WTC11 (cell line): ENCODE measurements around the gene PHOSPHO1. TPM values are rescaled to one million over a fixed set of nuclear protein-coding genes. Genes with fewer than 3 reads are reported as not detected.

Experiments
- ATAC-seq: fragments of 200-7000 bp; cut with Tn5 transposase; 2 replicates; pipeline ENCODE4 v1.10.0; 2021; ENCODE audit warnings: mild to moderate bottlenecking, moderate library complexity
- CTCF ChIA-PET: fragments of 300-600 bp; sonication (Branson Sonifier 250); formaldehyde crosslinking; loops from one replicate; lab custom pipeline; 2021; ENCODE audit warnings: antibody characterized with exemption; lab: Charles Lee
- POLR2A ChIA-PET: fragments of 350-600 bp; sonication (Branson Sonifier 250); formaldehyde crosslinking; loops from one replicate; lab custom pipeline; 2021; ENCODE audit warnings: antibody characterized with exemption; lab: Charles Lee
- DNase-seq: peaks from one replicate; pipeline ENCODE4 v3.0.0; 2021; ENCODE audit warnings: low spot score
- H3K27ac Mint-ChIP-seq: 2 replicates; pipeline ENCODE4 v1.8.0; 2021; ENCODE audit warnings: mixed read lengths
- H3K27me3 Mint-ChIP-seq: 2 replicates; pipeline ENCODE4 v1.8.0; 2021; ENCODE audit warnings: low read depth, mild to moderate bottlenecking, moderate library complexity, mixed read lengths
- H3K36me3 Mint-ChIP-seq: 2 replicates; pipeline ENCODE4 v1.8.0; 2021; ENCODE audit warnings: mixed read lengths
- H3K4me1 Mint-ChIP-seq: 2 replicates; pipeline ENCODE4 v1.8.0; 2022; ENCODE audit warnings: mixed read lengths
- H3K4me3 Mint-ChIP-seq: 2 replicates; pipeline ENCODE4 v1.8.0; 2021; ENCODE audit warnings: mild to moderate bottlenecking, moderate library complexity, mixed read lengths
- H3K9me3 Mint-ChIP-seq: 2 replicates; pipeline ENCODE4 v1.8.0; 2021; ENCODE audit warnings: mixed read lengths
- ATF1 ChIP-seq: sonication (generic); formaldehyde crosslinking; IDR thresholded peaks from 2 replicates; pipeline ENCODE4 v1.8.1; 2023; ENCODE audit warnings: mild to moderate bottlenecking, moderate library complexity, missing genetic modification reagents
- ELF4 ChIP-seq: sonication (generic); formaldehyde crosslinking; IDR thresholded peaks from 2 replicates; pipeline ENCODE4 v1.8.1; 2022; ENCODE audit warnings: low read depth, mild to moderate bottlenecking, moderate library complexity, missing genetic modification reagents
- FOXJ3 ChIP-seq: sonication (generic); formaldehyde crosslinking; IDR thresholded peaks from 2 replicates; pipeline ENCODE4 v1.9.0; 2021; ENCODE audit warnings: missing genetic modification reagents, mild to moderate bottlenecking, borderline replicate concordance
- FOXK1 ChIP-seq: sonication (generic); formaldehyde crosslinking; IDR thresholded peaks from 2 replicates; pipeline ENCODE4 v1.8.0; 2022; ENCODE audit warnings: mild to moderate bottlenecking, moderate library complexity, missing genetic modification reagents
- FOXP1 ChIP-seq: sonication (generic); formaldehyde crosslinking; IDR thresholded peaks from 2 replicates; pipeline ENCODE4 v1.8.0; 2022; ENCODE audit warnings: missing genetic modification reagents, mild to moderate bottlenecking, moderate library complexity, borderline replicate concordance
- GRHL2 ChIP-seq: fragments of 250-450 bp; sonication (Bioruptor Pico); IDR thresholded peaks from 2 replicates; pipeline ENCODE4 v1.8.0; 2022; ENCODE audit warnings: mild to moderate bottlenecking, moderate library complexity; ENCODE audit not compliant: insufficient replicate concordance, severe bottlenecking
- GTF2I ChIP-seq: fragments of 250-450 bp; sonication (Bioruptor Pico); conservative IDR thresholded peaks from 2 replicates; pipeline ENCODE4 v1.4.0; 2021; ENCODE audit warnings: mild to moderate bottlenecking
- HMGA2 ChIP-seq: fragments of 250-450 bp; sonication (Bioruptor Pico); IDR thresholded peaks from 2 replicates; pipeline ENCODE4 v1.4.0; 2021; ENCODE audit warnings: mild to moderate bottlenecking, moderate library complexity
- KAT7 ChIP-seq: sonication (generic); formaldehyde crosslinking; IDR thresholded peaks from 2 replicates; pipeline ENCODE4 v1.8.1; 2023; ENCODE audit warnings: missing genetic modification reagents, mild to moderate bottlenecking, borderline replicate concordance
- NFE2L1 ChIP-seq: sonication (generic); formaldehyde crosslinking; IDR thresholded peaks from 2 replicates; pipeline ENCODE4 v1.8.1; 2023; ENCODE audit warnings: missing genetic modification reagents
- SP1 ChIP-seq: sonication (generic); formaldehyde crosslinking; conservative IDR thresholded peaks from 2 replicates; pipeline ENCODE4 v1.8.1; 2022; ENCODE audit warnings: missing genetic modification reagents
- ZNF219 ChIP-seq: sonication (generic); formaldehyde crosslinking; IDR thresholded peaks from 2 replicates; pipeline ENCODE4 v1.8.0; 2023; ENCODE audit warnings: missing genetic modification reagents, mild to moderate bottlenecking, borderline replicate concordance
- ZNF423 ChIP-seq: fragments of 250-450 bp; sonication (Bioruptor Pico); IDR thresholded peaks from 2 replicates; pipeline ENCODE4 v2.1.2; 2022; ENCODE audit warnings: mild to moderate bottlenecking, moderate library complexity
- total RNA-seq: library from RNA; stranded (reverse); gene quantifications from 3 replicates; pipeline ENCODE4 v1.2.3, GENCODE V29; 2021
- TF ChIP-seq, protein P1 (sequence below): sonication (generic); formaldehyde crosslinking; IDR thresholded peaks from 2 replicates; pipeline ENCODE4 v1.8.1; 2023; ENCODE audit warnings: mild to moderate bottlenecking, missing genetic modification reagents, moderate library complexity
- TF ChIP-seq, protein P2 (sequence below): sonication (generic); formaldehyde crosslinking; IDR thresholded peaks from 2 replicates; pipeline ENCODE4 v1.8.1; 2023; ENCODE audit warnings: mild to moderate bottlenecking, missing genetic modification reagents, borderline replicate concordance
- TF ChIP-seq, protein P3 (sequence below): sonication (generic); formaldehyde crosslinking; IDR thresholded peaks from 2 replicates; pipeline ENCODE4 v1.8.1; 2023; ENCODE audit warnings: mild to moderate bottlenecking, missing genetic modification reagents
- TF ChIP-seq, protein P4 (sequence below): sonication (generic); formaldehyde crosslinking; IDR thresholded peaks from 2 replicates; pipeline ENCODE4 v1.8.1; 2023; ENCODE audit warnings: mild to moderate bottlenecking, moderate library complexity, missing genetic modification reagents

PHOSPHO1 gene
- total RNA-seq, 1 experiment from 2014 or later, result 0.81 TPM

DNA sequence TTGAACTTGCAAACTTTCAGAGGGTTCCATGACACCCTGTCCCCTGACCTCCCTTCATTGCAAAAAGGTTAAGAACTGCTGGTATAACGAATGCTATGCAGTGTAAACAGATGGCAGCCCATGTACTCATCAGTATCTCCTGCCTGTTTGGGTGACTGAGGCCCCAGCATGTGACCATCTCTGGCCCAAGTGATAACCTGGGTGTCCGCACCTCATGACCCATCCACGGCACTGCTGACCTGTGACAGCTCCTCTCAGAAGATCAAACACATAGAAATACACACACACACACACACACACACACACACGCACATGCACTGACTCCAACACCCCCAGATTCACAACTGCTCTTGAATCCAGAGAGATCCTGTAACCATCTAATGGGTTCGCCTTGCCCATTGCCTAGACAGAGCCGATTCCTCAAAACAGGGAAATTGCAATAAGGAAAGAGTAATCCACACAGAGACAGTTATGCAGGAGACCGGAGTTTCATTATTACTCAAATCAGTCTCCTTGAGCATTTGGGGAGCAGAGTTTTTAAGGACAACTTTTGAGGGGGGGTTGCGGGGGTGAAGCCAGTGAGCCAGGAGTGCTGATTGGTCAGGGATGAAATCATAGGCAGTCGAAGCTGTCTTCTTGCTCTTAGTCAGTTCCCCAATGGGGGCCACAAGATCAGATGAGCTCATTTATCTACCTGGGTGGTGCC is 11.3 kb upstream of the PHOSPHO1 start (continued):
- TF ChIP-seq FOXP1, result no peak
- TF ChIP-seq, protein P1, sequence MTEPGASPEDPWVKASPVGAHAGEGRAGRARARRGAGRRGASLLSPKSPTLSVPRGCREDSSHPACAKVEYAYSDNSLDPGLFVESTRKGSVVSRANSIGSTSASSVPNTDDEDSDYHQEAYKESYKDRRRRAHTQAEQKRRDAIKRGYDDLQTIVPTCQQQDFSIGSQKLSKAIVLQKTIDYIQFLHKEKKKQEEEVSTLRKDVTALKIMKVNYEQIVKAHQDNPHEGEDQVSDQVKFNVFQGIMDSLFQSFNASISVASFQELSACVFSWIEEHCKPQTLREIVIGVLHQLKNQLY (CRISPR knock-in tag), result no peak
- TF ChIP-seq FOXK1 (CRISPR knock-in tag), result no peak
- TF ChIP-seq ELF4 (CRISPR knock-in tag), result no peak

DNA sequence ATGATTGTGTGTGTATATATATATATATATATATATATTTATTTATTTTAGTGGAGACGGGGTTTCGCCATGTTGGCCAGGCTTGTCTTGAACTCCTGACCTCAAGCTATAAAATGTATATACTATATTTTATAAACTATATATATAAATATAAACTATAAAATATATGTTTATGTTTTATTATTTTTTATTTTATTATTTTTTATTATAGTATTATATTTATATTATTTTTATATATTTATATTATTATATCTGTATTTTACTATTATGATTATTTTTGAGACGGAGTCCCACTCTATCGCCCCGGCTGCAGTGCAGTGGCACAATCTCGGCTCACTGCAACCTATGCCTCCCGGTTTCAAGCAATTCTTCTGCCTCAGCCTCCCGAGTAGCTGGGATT is 10.5 kb upstream of the PHOSPHO1 start:
- ATAC-seq, result no peak
- H3K27ac Mint-ChIP-seq, result no peak overlapping the region
- no peak overlapping the region for H3K4me3 Mint-ChIP-seq
- H3K4me1 Mint-ChIP-seq, result peaks cover 9% of the 10 kb centered on the region
- H3K9me3 Mint-ChIP-seq, result no peaks in the 10 kb centered on the region
- DNase-seq, result no peak
- ChIA-PET POLR2A (no interaction called here), CTCF (interaction anchor here (1.4 to 1.6 kb wide), 2 partner anchors 13 to 61 kb away, joined by 3 read pairs; no protein-coding TSS in a partner anchor)
- no peaks in the 10 kb centered on the region for H3K36me3 Mint-ChIP-seq
- TF ChIP-seq ZNF423 (CRISPR knock-in tag) (no peak), HMGA2 (CRISPR knock-in tag) (peak; percentile 98), ZNF219 (CRISPR knock-in tag) (no peak), FOXJ3 (no peak), ATF1 (CRISPR knock-in tag) (no peak), KAT7 (CRISPR knock-in tag) (no peak)
- TF ChIP-seq, protein P2, sequence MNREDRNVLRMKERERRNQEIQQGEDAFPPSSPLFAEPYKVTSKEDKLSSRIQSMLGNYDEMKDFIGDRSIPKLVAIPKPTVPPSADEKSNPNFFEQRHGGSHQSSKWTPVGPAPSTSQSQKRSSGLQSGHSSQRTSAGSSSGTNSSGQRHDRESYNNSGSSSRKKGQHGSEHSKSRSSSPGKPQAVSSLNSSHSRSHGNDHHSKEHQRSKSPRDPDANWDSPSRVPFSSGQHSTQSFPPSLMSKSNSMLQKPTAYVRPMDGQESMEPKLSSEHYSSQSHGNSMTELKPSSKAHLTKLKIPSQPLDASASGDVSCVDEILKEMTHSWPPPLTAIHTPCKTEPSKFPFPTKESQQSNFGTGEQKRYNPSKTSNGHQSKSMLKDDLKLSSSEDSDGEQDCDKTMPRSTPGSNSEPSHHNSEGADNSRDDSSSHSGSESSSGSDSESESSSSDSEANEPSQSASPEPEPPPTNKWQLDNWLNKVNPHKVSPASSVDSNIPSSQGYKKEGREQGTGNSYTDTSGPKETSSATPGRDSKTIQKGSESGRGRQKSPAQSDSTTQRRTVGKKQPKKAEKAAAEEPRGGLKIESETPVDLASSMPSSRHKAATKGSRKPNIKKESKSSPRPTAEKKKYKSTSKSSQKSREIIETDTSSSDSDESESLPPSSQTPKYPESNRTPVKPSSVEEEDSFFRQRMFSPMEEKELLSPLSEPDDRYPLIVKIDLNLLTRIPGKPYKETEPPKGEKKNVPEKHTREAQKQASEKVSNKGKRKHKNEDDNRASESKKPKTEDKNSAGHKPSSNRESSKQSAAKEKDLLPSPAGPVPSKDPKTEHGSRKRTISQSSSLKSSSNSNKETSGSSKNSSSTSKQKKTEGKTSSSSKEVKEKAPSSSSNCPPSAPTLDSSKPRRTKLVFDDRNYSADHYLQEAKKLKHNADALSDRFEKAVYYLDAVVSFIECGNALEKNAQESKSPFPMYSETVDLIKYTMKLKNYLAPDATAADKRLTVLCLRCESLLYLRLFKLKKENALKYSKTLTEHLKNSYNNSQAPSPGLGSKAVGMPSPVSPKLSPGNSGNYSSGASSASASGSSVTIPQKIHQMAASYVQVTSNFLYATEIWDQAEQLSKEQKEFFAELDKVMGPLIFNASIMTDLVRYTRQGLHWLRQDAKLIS (CRISPR knock-in tag), result no peak
- TF ChIP-seq, protein P3, sequence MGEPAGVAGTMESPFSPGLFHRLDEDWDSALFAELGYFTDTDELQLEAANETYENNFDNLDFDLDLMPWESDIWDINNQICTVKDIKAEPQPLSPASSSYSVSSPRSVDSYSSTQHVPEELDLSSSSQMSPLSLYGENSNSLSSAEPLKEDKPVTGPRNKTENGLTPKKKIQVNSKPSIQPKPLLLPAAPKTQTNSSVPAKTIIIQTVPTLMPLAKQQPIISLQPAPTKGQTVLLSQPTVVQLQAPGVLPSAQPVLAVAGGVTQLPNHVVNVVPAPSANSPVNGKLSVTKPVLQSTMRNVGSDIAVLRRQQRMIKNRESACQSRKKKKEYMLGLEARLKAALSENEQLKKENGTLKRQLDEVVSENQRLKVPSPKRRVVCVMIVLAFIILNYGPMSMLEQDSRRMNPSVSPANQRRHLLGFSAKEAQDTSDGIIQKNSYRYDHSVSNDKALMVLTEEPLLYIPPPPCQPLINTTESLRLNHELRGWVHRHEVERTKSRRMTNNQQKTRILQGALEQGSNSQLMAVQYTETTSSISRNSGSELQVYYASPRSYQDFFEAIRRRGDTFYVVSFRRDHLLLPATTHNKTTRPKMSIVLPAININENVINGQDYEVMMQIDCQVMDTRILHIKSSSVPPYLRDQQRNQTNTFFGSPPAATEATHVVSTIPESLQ (CRISPR knock-in tag), result no peak
- TF ChIP-seq, protein P4, sequence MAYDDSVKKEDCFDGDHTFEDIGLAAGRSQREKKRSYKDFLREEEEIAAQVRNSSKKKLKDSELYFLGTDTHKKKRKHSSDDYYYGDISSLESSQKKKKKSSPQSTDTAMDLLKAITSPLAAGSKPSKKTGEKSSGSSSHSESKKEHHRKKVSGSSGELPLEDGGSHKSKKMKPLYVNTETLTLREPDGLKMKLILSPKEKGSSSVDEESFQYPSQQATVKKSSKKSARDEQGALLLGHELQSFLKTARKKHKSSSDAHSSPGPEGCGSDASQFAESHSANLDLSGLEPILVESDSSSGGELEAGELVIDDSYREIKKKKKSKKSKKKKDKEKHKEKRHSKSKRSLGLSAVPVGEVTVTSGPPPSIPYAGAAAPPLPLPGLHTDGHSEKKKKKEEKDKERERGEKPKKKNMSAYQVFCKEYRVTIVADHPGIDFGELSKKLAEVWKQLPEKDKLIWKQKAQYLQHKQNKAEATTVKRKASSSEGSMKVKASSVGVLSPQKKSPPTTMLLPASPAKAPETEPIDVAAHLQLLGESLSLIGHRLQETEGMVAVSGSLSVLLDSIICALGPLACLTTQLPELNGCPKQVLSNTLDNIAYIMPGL (CRISPR knock-in tag), result no peak
- no peaks in the 10 kb centered on the region for H3K27me3 Mint-ChIP-seq

DNA sequence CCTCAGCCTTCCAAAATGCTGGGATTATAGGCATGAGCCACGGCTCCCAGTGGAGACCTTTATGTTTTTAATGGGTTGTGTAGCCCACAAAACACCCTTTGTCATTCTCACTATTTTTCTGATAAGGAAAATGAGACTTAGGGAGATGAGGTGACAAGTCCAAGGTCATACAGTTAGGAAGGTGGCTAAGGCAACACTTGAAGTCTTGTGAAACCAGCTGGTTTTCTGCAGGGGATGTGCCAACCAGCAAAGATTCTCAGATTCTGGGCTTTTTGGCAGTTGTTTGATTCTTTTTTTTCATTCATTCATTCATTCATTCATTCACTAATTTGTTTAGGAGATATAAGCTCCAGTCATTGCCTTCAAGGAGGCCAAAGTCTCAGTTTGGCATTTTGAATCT is 10.0 kb upstream of the PHOSPHO1 start:
- H3K9me3 Mint-ChIP-seq, result no peaks in the 10 kb centered on the region
- CTCF ChIA-PET, result interaction anchor here (0.7 to 1.6 kb wide), 3 partner anchors 13 to 410 kb away, joined by 3 read pairs; no protein-coding TSS in a partner anchor
- H3K27ac Mint-ChIP-seq, result no peak overlapping the region
- peaks cover 13% of the 10 kb centered on the region for H3K4me1 Mint-ChIP-seq
- H3K36me3 Mint-ChIP-seq, result no peaks in the 10 kb centered on the region
- TF ChIP-seq FOXK1 (CRISPR knock-in tag) (no peak), SP1 (no peak), GTF2I (CRISPR knock-in tag) (no peak), NFE2L1 (CRISPR knock-in tag) (no peak), GRHL2 (CRISPR knock-in tag) (no peak)
- H3K27me3 Mint-ChIP-seq, result no peaks in the 10 kb centered on the region
- no peak for DNase-seq
- POLR2A ChIA-PET, result no interaction called here
- no peak overlapping the region for H3K4me3 Mint-ChIP-seq
- ATAC-seq, result no peak
